Loucy (cell line): ENCODE results near the gene PRH1.

ENCODE experiments used
- H2AFZ ChIP-seq: fragments of 200-600 bp; sonication (generic); 2 replicates; pipeline ENCODE4 v1.6.0; 2016; ENCODE audit warnings: antibody characterized with exemption, mild to moderate bottlenecking, low read length, moderate library complexity
- H3F3A ChIP-seq: fragments of 200-600 bp; 2 replicates; pipeline ENCODE4 v1.6.0; 2016; ENCODE audit warnings: antibody characterized with exemption, low read depth, mild to moderate bottlenecking
- H3K27me3 ChIP-seq: fragments of 200-600 bp; sonication (generic); 2 replicates; pipeline ENCODE4 v1.6.1; 2014; ENCODE audit warnings: low read length, mild to moderate bottlenecking; ENCODE audit not compliant: insufficient read depth, poor library complexity, severe bottlenecking
- H3K36me3 ChIP-seq: fragments of 200-600 bp; sonication (generic); 2 replicates; pipeline ENCODE4 v1.6.1; 2016; ENCODE audit warnings: low read length; ENCODE audit not compliant: insufficient read depth
- H3K4me1 ChIP-seq: fragments of 200-600 bp; sonication (generic); 2 replicates; pipeline ENCODE4 v1.5.1; 2014; ENCODE audit warnings: low read length, mild to moderate bottlenecking; ENCODE audit not compliant: insufficient read depth, poor library complexity, severe bottlenecking
- H3K4me2 ChIP-seq: fragments of 200-600 bp; sonication (generic); 2 replicates; pipeline ENCODE4 v1.6.0; 2014; ENCODE audit warnings: antibody characterized with exemption, low read length, low read depth, mild to moderate bottlenecking; ENCODE audit not compliant: poor library complexity, severe bottlenecking
- H3K4me3 ChIP-seq: fragments of 200-600 bp; sonication (generic); 2 replicates; pipeline ENCODE4 v1.5.1; 2014; ENCODE audit warnings: low read length, mild to moderate bottlenecking, mixed read lengths; ENCODE audit not compliant: poor library complexity, severe bottlenecking
- H3K79me2 ChIP-seq: fragments of 200-600 bp; sonication (generic); 2 replicates; pipeline ENCODE4 v1.6.1; 2014; ENCODE audit warnings: low read length; ENCODE audit not compliant: insufficient read depth
- H3K9ac ChIP-seq: fragments of 200-600 bp; sonication (generic); 2 replicates; pipeline ENCODE4 v1.6.0; 2014; ENCODE audit warnings: mild to moderate bottlenecking, low read depth, low read length, moderate library complexity; ENCODE audit not compliant: poor library complexity, severe bottlenecking
- H3K9me2 ChIP-seq: fragments of 200-600 bp; sonication (generic); replicated peaks from 2 replicates; pipeline ENCODE4 v1.6.1; 2016; ENCODE audit warnings: low read depth, low read length, mixed read lengths
- H3K9me3 ChIP-seq: fragments of 200-600 bp; sonication (generic); 2 replicates; pipeline ENCODE4 v1.6.1; 2014; ENCODE audit warnings: mild to moderate bottlenecking, antibody characterized with exemption, low read length, low read depth; ENCODE audit not compliant: insufficient read depth
- H4K20me1 ChIP-seq: fragments of 200-600 bp; sonication (generic); 2 replicates; pipeline ENCODE4 v1.6.0; 2014; ENCODE audit warnings: antibody characterized with exemption, low read length, mild to moderate bottlenecking; ENCODE audit not compliant: insufficient read depth, poor library complexity, severe bottlenecking
- EZH2phosphoT487 ChIP-seq: fragments of 200-600 bp; IDR thresholded peaks from 2 replicates; pipeline ENCODE4 v1.6.1; 2018; ENCODE audit warnings: antibody characterized with exemption, mild to moderate bottlenecking, moderate library complexity, borderline replicate concordance
- TF ChIP-seq, protein P1 (sequence below): fragments of 200-600 bp; sonication (generic); conservative IDR thresholded peaks from 2 replicates; pipeline ENCODE4 v1.5.1; 2014; ENCODE audit warnings: mild to moderate bottlenecking, antibody characterized with exemption, low read length

PRH1 gene

DNA sequence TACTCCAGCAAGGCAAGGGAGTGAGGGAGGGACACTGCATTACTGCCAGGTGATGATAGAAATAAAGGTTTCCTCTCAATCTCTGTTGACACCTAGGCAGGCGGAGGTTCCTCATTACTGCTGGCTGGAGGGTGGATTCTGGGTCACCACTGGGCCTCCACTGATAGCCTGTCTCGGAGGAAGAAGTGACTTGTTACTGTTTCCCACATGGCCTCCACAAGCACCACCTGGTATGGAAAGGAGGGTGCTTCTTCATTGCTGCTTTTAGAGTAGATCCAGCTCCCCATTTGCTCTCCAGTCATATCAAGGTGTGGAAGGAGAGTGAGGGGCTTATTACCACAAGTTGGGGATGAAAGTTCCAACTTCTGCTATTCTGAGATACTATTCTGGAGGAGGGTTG, 41.2 kb downstream of the PRH1 start:
- no peaks in the 10 kb centered on the region for H3F3A ChIP-seq
- H3K9me3 ChIP-seq = no peaks in the 10 kb centered on the region
- H3K27me3 ChIP-seq = no peaks in the 10 kb centered on the region
- no peaks in the 10 kb centered on the region for H3K9me2 ChIP-seq
- TF ChIP-seq EZH2phosphoT487 = no peak
- no peaks in the 10 kb centered on the region for H3K79me2 ChIP-seq
- no peak overlapping the region for H3K9ac ChIP-seq
- H3K4me1 ChIP-seq = no peaks in the 10 kb centered on the region
- no peak overlapping the region for H3K4me2 ChIP-seq
- no peak overlapping the region for H2AFZ ChIP-seq
- H3K36me3 ChIP-seq = no peaks in the 10 kb centered on the region
- no peak overlapping the region for H3K4me3 ChIP-seq
- H4K20me1 ChIP-seq = no peaks in the 10 kb centered on the region

GRCh38 chr12:10838461-10838860, 45.6 kb downstream of the PRH1 start:
- Histone ChIP-seq H3K9me2 (no peaks in the 10 kb centered on the region), H3F3A (no peaks in the 10 kb centered on the region), H3K4me2 (no peak overlapping the region), H2AFZ (no peak overlapping the region), H3K4me1 (no peaks in the 10 kb centered on the region), H3K9ac (no peak overlapping the region), H3K36me3 (no peaks in the 10 kb centered on the region), H3K79me2 (no peaks in the 10 kb centered on the region), H3K9me3 (no peaks in the 10 kb centered on the region), H4K20me1 (no peaks in the 10 kb centered on the region), H3K27me3 (no peaks in the 10 kb centered on the region), H3K4me3 (no peak overlapping the region)
- TF ChIP-seq EZH2phosphoT487 = no peak
- TF ChIP-seq, protein P1, sequence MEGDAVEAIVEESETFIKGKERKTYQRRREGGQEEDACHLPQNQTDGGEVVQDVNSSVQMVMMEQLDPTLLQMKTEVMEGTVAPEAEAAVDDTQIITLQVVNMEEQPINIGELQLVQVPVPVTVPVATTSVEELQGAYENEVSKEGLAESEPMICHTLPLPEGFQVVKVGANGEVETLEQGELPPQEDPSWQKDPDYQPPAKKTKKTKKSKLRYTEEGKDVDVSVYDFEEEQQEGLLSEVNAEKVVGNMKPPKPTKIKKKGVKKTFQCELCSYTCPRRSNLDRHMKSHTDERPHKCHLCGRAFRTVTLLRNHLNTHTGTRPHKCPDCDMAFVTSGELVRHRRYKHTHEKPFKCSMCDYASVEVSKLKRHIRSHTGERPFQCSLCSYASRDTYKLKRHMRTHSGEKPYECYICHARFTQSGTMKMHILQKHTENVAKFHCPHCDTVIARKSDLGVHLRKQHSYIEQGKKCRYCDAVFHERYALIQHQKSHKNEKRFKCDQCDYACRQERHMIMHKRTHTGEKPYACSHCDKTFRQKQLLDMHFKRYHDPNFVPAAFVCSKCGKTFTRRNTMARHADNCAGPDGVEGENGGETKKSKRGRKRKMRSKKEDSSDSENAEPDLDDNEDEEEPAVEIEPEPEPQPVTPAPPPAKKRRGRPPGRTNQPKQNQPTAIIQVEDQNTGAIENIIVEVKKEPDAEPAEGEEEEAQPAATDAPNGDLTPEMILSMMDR = no peak
